Muscle of leg (tissue), 11 donors: ENCODE data around the gene PTPRG. TPM values are rescaled to one million over a fixed set of nuclear protein-coding genes. Genes with fewer than 3 reads are reported as not detected.
A peak's percentile ranks its signal among the peaks of the same experiment; 100 is the strongest.

ENCODE experiments used
- DNase-seq: peaks from one replicate; pipeline ENCODE4 v3.0.0; 2013
- H3K27ac ChIP-seq: one replicate; pipeline ENCODE4 v1.5.1; 2013; ENCODE audit warnings: mild to moderate bottlenecking, low read length, control low read depth
- H3K27me3 ChIP-seq: one replicate; pipeline ENCODE4 v1.6.1; 2013; ENCODE audit warnings: low read length; ENCODE audit not compliant: control insufficient read depth, insufficient read depth
- H3K36me3 ChIP-seq: one replicate; pipeline ENCODE4 v1.6.1; 2013; ENCODE audit warnings: low read length; ENCODE audit not compliant: control insufficient read depth, insufficient read depth
- H3K4me1 ChIP-seq: one replicate; pipeline ENCODE4 v1.6.1; 2013; ENCODE audit warnings: low read length; ENCODE audit not compliant: control insufficient read depth, insufficient read depth
- H3K4me3 ChIP-seq: one replicate; pipeline ENCODE4 v1.5.1; 2013; ENCODE audit warnings: low read length, control low read depth
- H3K9me3 ChIP-seq: replicated peaks from 2 replicates; pipeline ENCODE4 v1.6.1; 2013; ENCODE audit warnings: low read depth, low read length; ENCODE audit not compliant: control insufficient read depth
- WGBS: methylation state at CpG from one replicate; pipeline ENCODE4 v1.1.5; 2013; ENCODE audit warnings: missing lambda C conversion rate; ENCODE audit not compliant: insufficient coverage; 5-methylcytosine and 5-hydroxymethylcytosine counted together
- polyA plus RNA-seq, 8 donors: library from polyadenylated mRNA; unstranded; fragments of 120-200 nt; gene quantifications; one replicate each; pipeline versions ENCODE4 v1.2.1 to v1.2.3, GENCODE V29; 2013; ENCODE audit warnings: inconsistent platforms in 1 of 8, low replicate concordance in 1 of 8; ENCODE audit not compliant: insufficient read length in 8 of 8, insufficient read depth in 1 of 8
- total RNA-seq: library from RNA; stranded (reverse); fragments of 120-200 nt; gene quantifications from one replicate; pipeline ENCODE4 v1.2.4, GENCODE V29; 2013

Gene PTPRG
- total and polyA plus RNA-seq, 9 donors, result 15.7 to 45.7 (median 30.8) TPM

GRCh38 chr3:61903931-61904657, 342.7 kb downstream of the PTPRG start:
- Histone ChIP-seq H3K27ac (peak overlapping the region; percentile 60), H3K9me3 (no peaks in the 10 kb centered on the region), H3K27me3 (no peaks in the 10 kb centered on the region), H3K36me3 (no peaks in the 10 kb centered on the region), H3K4me3 (no peak overlapping the region), H3K4me1 (peaks cover 24% of the 10 kb centered on the region)
- DNase-seq, result peak; percentile 86
- 0% methylated on average over 2 of the region's 4 CpGs for WGBS

GRCh38 chr3:61907210-61907795, 345.9 kb downstream of the PTPRG start:
- no peak for DNase-seq
- no peak overlapping the region for H3K4me3 ChIP-seq
- peaks cover 22% of the 10 kb centered on the region for H3K4me1 ChIP-seq
- H3K9me3 ChIP-seq, result no peaks in the 10 kb centered on the region
- no peaks in the 10 kb centered on the region for H3K36me3 ChIP-seq
- H3K27ac ChIP-seq, result no peak overlapping the region
- no peaks in the 10 kb centered on the region for H3K27me3 ChIP-seq
- 83% methylated on average over 5 of the region's 7 CpGs for WGBS

GRCh38 chr3:61908382-61908781, 347.0 kb downstream of the PTPRG start:
- Histone ChIP-seq H3K4me1 (peaks cover 16% of the 10 kb centered on the region), H3K4me3 (no peak overlapping the region), H3K27ac (no peak overlapping the region), H3K27me3 (no peaks in the 10 kb centered on the region), H3K36me3 (no peaks in the 10 kb centered on the region), H3K9me3 (no peaks in the 10 kb centered on the region)
- 43% methylated on average over 1 of the region's 1 CpG for WGBS
- no peak for DNase-seq

GRCh38 chr3:61910732-61911131, 349.4 kb downstream of the PTPRG start:
- WGBS, result 40% methylated on average over 2 of the region's 3 CpGs

GRCh38 chr3:61912158-61912557, 350.8 kb downstream of the PTPRG start:
- Histone ChIP-seq H3K4me3 (no peak overlapping the region), H3K27ac (no peak overlapping the region), H3K27me3 (no peaks in the 10 kb centered on the region), H3K4me1 (peaks cover 4% of the 10 kb centered on the region), H3K9me3 (no peaks in the 10 kb centered on the region), H3K36me3 (no peaks in the 10 kb centered on the region)
- no peak for DNase-seq
- no CpG with 5 or more reads among the region's 1 CpG for WGBS

More at GRCh38 chr3:61910732-61911131, 349.4 kb downstream of the PTPRG start:
- Histone ChIP-seq H3K4me3 (no peak overlapping the region), H3K4me1 (peaks cover 2% of the 10 kb centered on the region), H3K9me3 (no peaks in the 10 kb centered on the region), H3K36me3 (no peaks in the 10 kb centered on the region), H3K27me3 (no peaks in the 10 kb centered on the region), H3K27ac (no peak overlapping the region)
- no peak for DNase-seq

GRCh38 chr3:61913701-61914100, 352.3 kb downstream of the PTPRG start:
- Histone ChIP-seq H3K4me3 (no peak overlapping the region), H3K9me3 (no peaks in the 10 kb centered on the region), H3K36me3 (no peaks in the 10 kb centered on the region), H3K27me3 (no peaks in the 10 kb centered on the region), H3K27ac (no peak overlapping the region), H3K4me1 (peaks cover 10% of the 10 kb centered on the region)
- no CpG with 5 or more reads among the region's 3 CpGs for WGBS
- DNase-seq, result peak; percentile 49

DNA sequence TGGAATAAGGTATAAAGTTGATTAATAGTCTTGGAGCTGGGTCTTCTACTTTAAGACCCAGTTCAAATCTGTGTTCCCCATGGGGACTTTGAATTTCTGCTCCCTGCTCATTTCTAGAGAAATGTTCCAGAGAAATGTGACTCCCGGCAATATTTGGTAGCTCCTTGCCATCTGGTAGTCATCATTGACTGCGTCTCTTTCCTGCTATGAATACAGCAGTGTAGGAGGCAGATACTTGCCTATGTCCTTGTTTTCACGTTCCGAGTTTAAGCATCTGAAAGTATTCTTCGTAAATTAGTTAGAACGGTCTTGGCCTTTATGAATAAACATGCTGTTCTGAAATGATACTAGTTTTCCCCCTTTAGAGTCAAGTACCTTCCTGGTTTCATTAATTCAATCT, 352.9 kb downstream of the PTPRG start:
- WGBS, result 20% methylated on average over 2 of the region's 6 CpGs
- H3K27ac ChIP-seq, result peak overlapping the region; percentile 57
- no peaks in the 10 kb centered on the region for H3K9me3 ChIP-seq
- H3K27me3 ChIP-seq, result no peaks in the 10 kb centered on the region
- H3K4me1 ChIP-seq, result peaks cover 10% of the 10 kb centered on the region
- no peak overlapping the region for H3K4me3 ChIP-seq
- peak; percentile 92 for DNase-seq
- no peaks in the 10 kb centered on the region for H3K36me3 ChIP-seq

DNA sequence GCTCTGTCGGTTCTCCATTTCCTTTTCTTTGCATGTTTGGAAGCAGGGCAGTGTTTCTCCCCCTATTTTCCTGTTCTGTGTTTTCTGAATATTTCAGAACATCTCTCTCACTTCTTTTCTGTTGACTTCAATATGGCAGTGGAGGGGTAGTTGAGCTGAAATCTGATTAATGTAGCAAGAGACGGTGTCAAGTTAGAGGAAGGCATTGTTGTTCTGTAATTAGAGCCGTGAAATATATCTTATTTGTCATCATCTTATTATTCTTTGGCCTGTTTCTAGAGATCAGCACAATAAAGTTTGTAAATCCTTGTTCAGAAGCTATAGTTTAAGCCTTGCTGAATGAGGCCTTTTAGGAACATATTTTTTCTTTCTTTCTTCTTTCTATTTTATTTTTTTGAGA, 353.9 kb downstream of the PTPRG start:
- H3K36me3 ChIP-seq, result no peaks in the 10 kb centered on the region
- no peak for DNase-seq
- WGBS, result no CpG with 5 or more reads among the region's 3 CpGs
- no peak overlapping the region for H3K4me3 ChIP-seq
- no peaks in the 10 kb centered on the region for H3K27me3 ChIP-seq
- H3K9me3 ChIP-seq, result no peaks in the 10 kb centered on the region
- H3K27ac ChIP-seq, result no peak overlapping the region
- peaks cover 10% of the 10 kb centered on the region for H3K4me1 ChIP-seq

DNA sequence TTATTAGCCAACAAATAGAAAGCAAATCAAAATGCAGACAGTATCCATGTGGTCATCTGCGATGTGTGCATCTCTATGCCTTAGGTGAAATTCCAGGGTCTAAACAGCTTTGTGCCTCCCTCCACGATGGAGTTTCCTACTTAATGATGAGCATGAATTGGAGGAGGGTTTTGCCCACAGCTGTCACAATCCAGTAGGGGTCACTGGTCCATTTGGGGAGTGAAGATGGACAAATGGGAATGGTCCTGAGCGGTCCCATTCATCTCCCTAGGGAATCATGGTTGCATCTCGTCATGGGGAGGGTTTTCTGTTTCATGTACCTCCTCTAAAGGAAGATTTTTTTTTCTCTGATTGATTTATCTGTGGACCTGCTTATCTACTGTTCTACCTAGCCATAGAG, 358.0 kb downstream of the PTPRG start:
- no peak for DNase-seq
- Histone ChIP-seq H3K4me3 (no peak overlapping the region), H3K36me3 (no peaks in the 10 kb centered on the region), H3K9me3 (no peaks in the 10 kb centered on the region), H3K27ac (no peak overlapping the region), H3K4me1 (peaks cover 18% of the 10 kb centered on the region), H3K27me3 (no peaks in the 10 kb centered on the region)
- no CpG with 5 or more reads among the region's 4 CpGs for WGBS

GRCh38 chr3:61922118-61922517, 360.7 kb downstream of the PTPRG start:
- Histone ChIP-seq H3K4me1 (peaks cover 34% of the 10 kb centered on the region), H3K27ac (no peak overlapping the region), H3K9me3 (no peaks in the 10 kb centered on the region), H3K4me3 (no peak overlapping the region), H3K27me3 (no peaks in the 10 kb centered on the region), H3K36me3 (no peaks in the 10 kb centered on the region)
- DNase-seq, result no peak
- 57% methylated on average over 3 of the region's 5 CpGs for WGBS
